T-helper 2 cell (primary cell): Measurements from ENCODE around the gene SLC5A5.
"Not testable (repeated sequence)": the region's sequence is repeated elsewhere in the genome, so short reads cannot be mapped to it uniquely, and the experiment has no call there.

Experiments
- DNase-seq, 5 experiments: peaks; one replicate each; pipeline versions ENCODE4 v3.0.0 to v3.0.0-alpha.2; 2012 to 2022

The SLC5A5 gene

GRCh38 chr19:17872251-17873001 lies 681 bp downstream of the SLC5A5 start:
- peak in 2 of 5 experiments; percentile 16 to 68 for DNase-seq

- DNase-seq: peak; percentile 50 to 77 (median 58)
Observed at GRCh38 chr19:17873786-17874757, 2.3 kb downstream of the SLC5A5 start.

GRCh38 chr19:17874758-17875135 lies 3.0 kb downstream of the SLC5A5 start:
- no peak for DNase-seq

GRCh38 chr19:17877696-17878095 lies 6.0 kb downstream of the SLC5A5 start:
- DNase-seq: no peak

GRCh38 chr19:17879466-17879865 lies 7.7 kb downstream of the SLC5A5 start:
- no peak for DNase-seq

- DNase-seq: no peak
Observed at GRCh38 chr19:17881701-17882100, 10.0 kb downstream of the SLC5A5 start.

- no peak for DNase-seq
Observed at GRCh38 chr19:17883627-17884410, 12.1 kb downstream of the SLC5A5 start.

- no peak for DNase-seq
Observed at GRCh38 chr19:17886515-17886914, 14.8 kb downstream of the SLC5A5 start.

- DNase-seq: not testable (repeated sequence)
Observed at GRCh38 chr19:17887221-17887620, 15.5 kb downstream of the SLC5A5 start.

GRCh38 chr19:17888260-17888659 lies 16.5 kb downstream of the SLC5A5 start:
- DNase-seq: no peak

GRCh38 chr19:17889609-17890214 lies 18.0 kb downstream of the SLC5A5 start:
- no peak for DNase-seq

GRCh38 chr19:17893766-17894165 lies 22.0 kb downstream of the SLC5A5 start:
- no peak for DNase-seq

GRCh38 chr19:17902701-17903100 lies 31.0 kb downstream of the SLC5A5 start:
- no peak for DNase-seq

- DNase-seq: no peak
Observed at GRCh38 chr19:17908244-17908643, 36.5 kb downstream of the SLC5A5 start.

GRCh38 chr19:17909003-17909732 lies 37.4 kb downstream of the SLC5A5 start:
- no peak for DNase-seq

- no peak for DNase-seq
Observed at GRCh38 chr19:17910791-17911360, 39.1 kb downstream of the SLC5A5 start.

GRCh38 chr19:17915940-17916593 lies 44.3 kb downstream of the SLC5A5 start:
- DNase-seq: no peak

- not testable (repeated sequence) for DNase-seq
Observed at GRCh38 chr19:17918151-17918550, 46.4 kb downstream of the SLC5A5 start.

GRCh38 chr19:17919122-17919521 lies 47.4 kb downstream of the SLC5A5 start:
- DNase-seq: not testable (repeated sequence)

- no peak for DNase-seq
Observed at GRCh38 chr19:17920527-17920926, 48.8 kb downstream of the SLC5A5 start.

GRCh38 chr19:17922138-17922537 lies 50.4 kb downstream of the SLC5A5 start:
- no peak for DNase-seq
